ELF-1 (cell line): Measurements from ENCODE around the gene MDM1.
A peak's percentile ranks its signal among the peaks of the same experiment; 100 is the strongest.

Source experiments
- DNase-seq: peaks from one replicate; pipeline ENCODE4 v3.0.0-alpha.2; 2016; ENCODE audit warnings: low read depth, low spot score

MDM1 gene

GRCh38 chr12:68331869-68332727 lies at the start of gene MDM1:
Gene MDM1, minus strand, starts transcription at chr12:68332362. Its CDS starts 117 bp downstream, at chr12:68332245.
- DNase-seq, result peak; percentile 99

- no peak for DNase-seq
Measured at GRCh38 chr12:68381476-68382219, 49.5 kb upstream of the MDM1 start.

GRCh38 chr12:68378872-68379606 lies 46.9 kb upstream of the MDM1 start:
- DNase-seq, result no peak

- no peak for DNase-seq
Measured at GRCh38 chr12:68377881-68378280, 45.7 kb upstream of the MDM1 start.

- DNase-seq, result no peak
Measured at GRCh38 chr12:68376901-68377300, 44.7 kb upstream of the MDM1 start.

- DNase-seq, result no peak
Measured at GRCh38 chr12:68375756-68376695, 43.9 kb upstream of the MDM1 start.

- DNase-seq, result no peak
Measured at GRCh38 chr12:68374307-68374982, 42.3 kb upstream of the MDM1 start.

- no peak for DNase-seq
Measured at GRCh38 chr12:68370667-68371066, 38.5 kb upstream of the MDM1 start.

GRCh38 chr12:68370006-68370590 lies 37.9 kb upstream of the MDM1 start:
- DNase-seq, result no peak

GRCh38 chr12:68368327-68368726 lies 36.2 kb upstream of the MDM1 start:
- no peak for DNase-seq

GRCh38 chr12:68367903-68368302 lies 35.7 kb upstream of the MDM1 start:
- no peak for DNase-seq

GRCh38 chr12:68367116-68367515 lies 35.0 kb upstream of the MDM1 start:
- DNase-seq, result no peak

- DNase-seq, result peak; percentile 95
Measured at GRCh38 chr12:68364893-68365725, 32.9 kb upstream of the MDM1 start.

- no peak for DNase-seq
Measured at GRCh38 chr12:68364328-68364727, 32.2 kb upstream of the MDM1 start.

GRCh38 chr12:68361953-68362352 lies 29.8 kb upstream of the MDM1 start:
- no peak for DNase-seq

GRCh38 chr12:68359674-68360073 lies 27.5 kb upstream of the MDM1 start:
- no peak for DNase-seq

GRCh38 chr12:68358532-68359485 lies 26.6 kb upstream of the MDM1 start:
- peak; percentile 93 for DNase-seq

- DNase-seq, result no peak
Measured at GRCh38 chr12:68356986-68357385, 24.8 kb upstream of the MDM1 start.
